Trophoblast cell (in vitro differentiated cells and primary cell): ENCODE results near the gene FBXO3.

Experiments used
- DNase-seq, 2 donors: peaks; one replicate each; pipeline ENCODE4 v3.0.0-alpha.2; 2016
- H2AFZ ChIP-seq: 2 replicates; pipeline ENCODE4 v1.6.1; 2013; ENCODE audit warnings: low read length, moderate library complexity, mild to moderate bottlenecking; ENCODE audit not compliant: insufficient read depth, poor library complexity
- H2AK5ac ChIP-seq: 2 replicates; pipeline ENCODE4 v1.6.1; 2013; ENCODE audit warnings: mild to moderate bottlenecking, low read length
- H2BK120ac ChIP-seq: 2 replicates; pipeline ENCODE4 v1.6.1; 2013; ENCODE audit warnings: low read length, mild to moderate bottlenecking, moderate library complexity; ENCODE audit not compliant: insufficient read depth, poor library complexity
- H2BK12ac ChIP-seq: 2 replicates; pipeline ENCODE4 v1.6.1; 2013; ENCODE audit warnings: mild to moderate bottlenecking, low read length, moderate library complexity
- H2BK5ac ChIP-seq: 2 replicates; pipeline ENCODE4 v1.6.1; 2013; ENCODE audit warnings: low read length, low read depth, moderate library complexity, mild to moderate bottlenecking; ENCODE audit not compliant: poor library complexity
- H3K14ac ChIP-seq: 2 replicates; pipeline ENCODE4 v1.6.1; 2013; ENCODE audit warnings: mild to moderate bottlenecking, low read length
- H3K18ac ChIP-seq: 2 replicates; pipeline ENCODE4 v1.6.1; 2013; ENCODE audit warnings: mild to moderate bottlenecking, low read length
- H3K23ac ChIP-seq: 2 replicates; pipeline ENCODE4 v1.6.1; 2013; ENCODE audit warnings: low read length
- H3K27ac ChIP-seq: 2 replicates; pipeline ENCODE4 v1.5.1; 2013; ENCODE audit warnings: low read depth, mild to moderate bottlenecking, inconsistent platforms, low read length, moderate library complexity
- H3K27me3 ChIP-seq: 2 replicates; pipeline ENCODE4 v1.6.1; 2013; ENCODE audit warnings: inconsistent platforms, mild to moderate bottlenecking, low read length, moderate library complexity; ENCODE audit not compliant: insufficient read depth
- H3K36me3 ChIP-seq, 2 experiments: 1 replicate in 1 of 2; 2 replicates in 1 of 2; pipeline ENCODE4 v1.6.1; 2013; ENCODE audit warnings: low read length in 2 of 2, mild to moderate bottlenecking in 2 of 2, moderate library complexity in 1 of 2; ENCODE audit not compliant: insufficient read depth in 2 of 2, control insufficient read depth in 1 of 2
- H3K4ac ChIP-seq: 2 replicates; pipeline ENCODE4 v1.6.1; 2013; ENCODE audit warnings: low read depth, mild to moderate bottlenecking, low read length, moderate library complexity
- H3K4me1 ChIP-seq, 2 experiments: 1 replicate in 1 of 2; 2 replicates in 1 of 2; pipeline ENCODE4 v1.6.1; 2013; ENCODE audit warnings: low read length in 2 of 2, mild to moderate bottlenecking in 2 of 2, moderate library complexity in 1 of 2; ENCODE audit not compliant: insufficient read depth in 2 of 2, control insufficient read depth in 1 of 2
- H3K4me2 ChIP-seq: 2 replicates; pipeline ENCODE4 v1.6.1; 2013; ENCODE audit warnings: inconsistent platforms, mild to moderate bottlenecking, low read length, moderate library complexity
- H3K4me3 ChIP-seq: 2 replicates; pipeline ENCODE4 v1.5.1; 2013; ENCODE audit warnings: mild to moderate bottlenecking, low read depth, low read length, inconsistent platforms
- H3K79me1 ChIP-seq: one replicate; pipeline ENCODE4 v1.6.1; 2013; ENCODE audit warnings: low read length
- H3K79me2 ChIP-seq: 2 replicates; pipeline ENCODE4 v1.6.1; 2013; ENCODE audit warnings: low read length, mild to moderate bottlenecking; ENCODE audit not compliant: control insufficient read depth, insufficient read depth, poor library complexity
- H3K9ac ChIP-seq: 2 replicates; pipeline ENCODE4 v1.6.1; 2013; ENCODE audit warnings: mild to moderate bottlenecking, low read length
- H3K9me3 ChIP-seq: 2 replicates; pipeline ENCODE4 v1.6.1; 2013; ENCODE audit warnings: low read depth, mild to moderate bottlenecking, control low read depth, inconsistent platforms, low read length; ENCODE audit not compliant: insufficient read depth
- H4K12ac ChIP-seq: 2 replicates; pipeline ENCODE4 v1.6.1; 2013; ENCODE audit warnings: low read depth, mild to moderate bottlenecking, low read length, moderate library complexity
- H4K8ac ChIP-seq: 2 replicates; pipeline ENCODE4 v1.6.1; 2013; ENCODE audit warnings: low read depth, mild to moderate bottlenecking, low read length, moderate library complexity
- H4K91ac ChIP-seq: one replicate; pipeline ENCODE4 v1.6.1; 2013; ENCODE audit warnings: low read depth, mild to moderate bottlenecking, low read length, moderate library complexity
- WGBS: extraction: QIAGEN DNeasy Blood & Tissue Kit; methylation state at CpG from one replicate; pipeline ENCODE4 v1.1.7; 2013; ENCODE audit warnings: missing lambda C conversion rate; ENCODE audit not compliant: insufficient read length, insufficient coverage; ENCODE audit errors: extremely low coverage; 5-methylcytosine and 5-hydroxymethylcytosine counted together

Gene FBXO3

DNA sequence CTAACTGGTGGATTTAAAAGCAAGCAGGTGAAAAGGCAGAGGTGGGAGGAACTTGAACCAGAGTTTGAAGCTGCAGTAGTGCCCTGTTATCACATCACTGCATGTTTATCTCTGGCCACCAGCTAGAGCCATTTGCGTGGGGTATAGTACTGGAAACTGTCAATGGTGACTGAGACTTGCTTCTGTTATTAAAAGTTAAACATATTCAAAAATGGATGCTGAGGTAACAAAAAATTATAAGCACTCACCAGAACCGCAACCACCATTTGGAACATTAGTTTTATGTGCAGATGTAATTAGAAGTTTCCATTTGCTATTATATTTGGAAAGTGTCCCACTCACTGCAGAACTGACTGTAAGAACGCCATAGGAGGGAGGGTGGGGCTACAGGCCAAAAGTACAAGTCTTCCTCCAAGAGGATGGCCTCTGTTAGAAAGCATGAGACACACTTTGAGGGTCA lies 36.9 kb downstream of the FBXO3 start:
- Histone ChIP-seq H2BK12ac (no peak overlapping the region), H2AFZ (no peak overlapping the region), H3K18ac (no peak overlapping the region), H3K36me3 (peaks cover 0 to 2% of the 10 kb centered on the region in 2 experiments), H3K9me3 (no peaks in the 10 kb centered on the region), H3K4me2 (no peak overlapping the region), H3K14ac (no peak overlapping the region), H3K9ac (no peak overlapping the region), H4K91ac (no peak overlapping the region), H3K79me1 (peaks cover 7% of the 10 kb centered on the region), H4K8ac (no peak overlapping the region), H3K27ac (no peak overlapping the region), H4K12ac (no peak overlapping the region), H2BK5ac (no peak overlapping the region), H3K79me2 (peaks cover 9% of the 10 kb centered on the region), H3K27me3 (no peaks in the 10 kb centered on the region), H3K4me3 (no peak overlapping the region), H3K23ac (no peak overlapping the region), H3K4me1 (peaks cover 6 to 15% of the 10 kb centered on the region in 2 experiments), H3K4ac (no peak overlapping the region), H2BK120ac (no peak overlapping the region), H2AK5ac (no peak overlapping the region)
- WGBS = no CpG with 5 or more reads among the region's 3 CpGs
- no peak for DNase-seq

DNA sequence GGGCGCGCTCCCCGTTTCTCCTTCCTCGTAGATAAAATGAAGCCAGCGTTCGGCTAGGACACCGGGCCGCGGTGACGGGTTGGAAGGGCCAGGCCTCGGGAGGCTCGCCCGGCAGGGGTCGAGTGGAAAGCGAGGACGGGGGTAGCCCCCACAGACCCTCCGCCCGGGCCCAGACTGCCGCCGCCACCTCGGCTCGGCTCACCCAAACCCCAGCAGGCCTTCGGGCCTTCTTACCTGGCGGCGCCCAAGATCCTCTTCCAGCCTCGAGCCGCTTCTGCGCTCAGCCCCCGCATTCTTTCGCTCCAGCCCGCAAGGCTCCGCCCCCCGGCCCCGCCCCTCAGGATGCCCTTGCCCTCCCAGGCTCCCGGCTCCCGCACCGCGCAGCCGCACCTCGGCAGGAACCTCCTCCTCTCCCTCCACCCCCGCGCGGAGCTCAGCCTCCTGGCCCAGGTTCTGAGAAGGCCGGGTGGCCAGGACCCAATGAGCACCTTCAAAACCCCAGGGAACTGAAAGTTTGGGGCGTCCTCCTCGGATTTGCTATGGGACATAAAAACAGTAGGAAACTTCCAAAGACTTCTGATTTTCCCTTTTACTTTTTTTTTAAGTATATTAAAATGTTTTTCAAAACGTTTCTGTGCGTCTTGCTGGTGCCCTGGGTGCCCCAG lies 38.0 kb downstream of the FBXO3 start, which contains the start of gene CD59:
CD59 (minus strand) TSS at position 276 of the 665 bp plus-strand sequence. CDS start 13,978 bp downstream, outside the sequence.
- Histone ChIP-seq H3K4ac (peak within 1 kb of the TSS; percentile 47), H3K14ac (peak within 1 kb of the TSS; percentile 94), H2BK12ac (peak within 1 kb of the TSS; percentile 66), H4K12ac (peak within 1 kb of the TSS; percentile 90), H3K27ac (no peak within 1 kb of the TSS), H3K4me1 (peaks cover 6 to 15% of the 10 kb centered on the region in 2 experiments), H2BK120ac (peak within 1 kb of the TSS; percentile 87), H2AK5ac (peak within 1 kb of the TSS; percentile 55), H3K4me2 (peak within 1 kb of the TSS; percentile 90), H3K23ac (no peak within 1 kb of the TSS), H2BK5ac (peak within 1 kb of the TSS; percentile 85), H3K9me3 (no peaks in the 10 kb centered on the region), H2AFZ (peak within 1 kb of the TSS; percentile 96), H3K18ac (peak within 1 kb of the TSS; percentile 94), H4K8ac (peak within 1 kb of the TSS; percentile 93), H3K27me3 (no peaks in the 10 kb centered on the region), H4K91ac (peak within 1 kb of the TSS; percentile 85), H3K36me3 (peaks cover 0 to 4% of the 10 kb centered on the region in 2 experiments), H3K9ac (peak within 1 kb of the TSS; percentile 71), H3K4me3 (peak within 1 kb of the TSS; percentile 83), H3K79me1 (peaks cover 7% of the 10 kb centered on the region), H3K79me2 (peaks cover 9% of the 10 kb centered on the region)
- DNase-seq = peak; percentile 91 to 94
- no CpG with 5 or more reads among the region's 48 CpGs for WGBS

DNA sequence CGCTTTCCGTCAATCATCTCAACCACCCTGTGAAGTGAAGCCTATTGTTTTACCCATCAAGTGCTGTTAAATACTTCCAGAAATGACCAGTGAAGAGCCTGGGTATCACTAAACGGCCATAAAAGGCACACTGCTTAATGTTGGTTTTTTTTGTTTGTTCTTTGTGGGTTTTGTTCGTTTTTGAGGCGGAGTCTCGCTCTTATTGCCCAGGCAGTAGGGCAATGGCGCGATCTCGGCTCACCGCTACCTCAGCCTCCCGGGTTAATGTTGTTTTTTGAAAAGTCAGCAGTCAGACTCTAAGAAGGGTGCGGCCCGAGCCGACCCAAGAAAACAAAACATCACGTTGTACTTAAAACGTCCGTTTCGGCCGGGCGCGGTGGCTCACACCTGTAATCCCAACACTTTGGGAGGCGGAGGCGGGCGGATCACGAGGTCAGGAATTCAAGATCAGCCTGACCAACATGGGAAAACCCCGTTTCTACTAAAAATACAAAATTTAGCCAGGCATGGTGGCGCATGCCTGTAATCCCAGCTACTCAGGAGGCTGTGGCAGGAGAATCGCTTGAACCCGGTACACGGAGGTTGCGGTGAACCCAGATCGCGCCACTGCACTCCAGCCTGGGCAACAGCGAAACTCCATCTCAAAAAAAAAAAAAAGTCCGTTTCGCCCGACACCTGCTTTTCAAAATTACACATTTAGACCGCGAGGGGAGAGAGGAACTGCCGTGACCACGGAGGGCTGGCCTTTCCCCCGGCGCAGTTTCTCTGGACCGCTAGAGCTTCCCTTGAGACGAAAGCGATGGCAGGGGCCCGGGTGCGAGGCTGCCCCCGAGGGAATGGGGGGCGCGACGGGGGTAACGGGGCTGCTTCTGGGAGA lies 38.8 kb downstream of the FBXO3 start:
- Histone ChIP-seq H2AK5ac (peak overlapping the region; percentile 55), H3K9ac (peak overlapping the region; percentile 71)
- WGBS = no CpG with 5 or more reads among the region's 53 CpGs

DNA sequence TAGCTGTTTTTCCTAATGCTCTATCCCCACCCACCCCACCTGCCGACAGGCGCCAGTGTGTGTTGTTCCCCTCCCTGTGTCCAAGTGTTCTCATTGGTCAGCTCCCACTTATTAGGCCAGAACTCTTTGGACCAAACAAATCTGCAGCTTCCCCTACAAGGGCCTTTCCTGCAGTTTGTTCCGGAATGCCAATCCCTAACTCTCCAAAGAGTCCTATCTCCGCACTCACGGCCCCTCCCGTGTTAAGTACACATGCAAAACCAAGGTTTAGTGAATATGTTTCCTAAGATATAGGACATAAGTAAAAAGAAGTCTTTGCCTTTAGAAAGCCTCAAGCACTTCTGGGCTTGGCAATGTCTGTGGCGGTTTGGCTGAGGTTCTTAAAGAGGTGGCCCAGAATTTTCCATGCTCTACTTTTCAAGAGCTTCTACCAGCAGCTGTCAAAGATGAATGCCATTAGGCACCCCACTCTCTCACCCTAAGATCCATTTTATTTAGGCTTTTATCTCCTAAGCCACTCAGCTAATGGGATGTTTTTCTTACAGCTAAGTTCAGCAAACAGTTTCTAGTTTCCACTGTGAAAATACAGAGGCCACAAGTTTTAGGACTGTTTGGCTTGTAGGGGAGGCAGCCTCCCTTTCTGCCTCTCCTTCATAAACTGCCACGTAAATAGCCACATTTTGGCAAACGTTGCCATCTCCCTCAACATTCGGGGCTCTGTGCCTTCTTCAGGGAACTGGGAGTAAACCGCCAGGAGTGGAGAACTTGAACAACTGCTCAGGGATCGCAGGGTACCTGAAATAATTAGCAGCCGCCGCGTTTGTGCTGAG lies 39.7 kb downstream of the FBXO3 start:
- H2AFZ ChIP-seq = no peak overlapping the region
- no CpG with 5 or more reads among the region's 15 CpGs for WGBS
- no peak overlapping the region for H4K12ac ChIP-seq
- H3K4me2 ChIP-seq = peak overlapping the region; percentile 90
- no peak overlapping the region for H3K4me3 ChIP-seq
- no peak overlapping the region for H3K18ac ChIP-seq
- no peaks in the 10 kb centered on the region for H3K9me3 ChIP-seq
- no peak overlapping the region for H4K8ac ChIP-seq
- H3K14ac ChIP-seq = no peak overlapping the region
- H3K27ac ChIP-seq = no peak overlapping the region
- no peak overlapping the region for H2BK12ac ChIP-seq
- no peak overlapping the region for H4K91ac ChIP-seq
- peaks cover 2 to 4% of the 10 kb centered on the region in 2 experiments for H3K36me3 ChIP-seq
- peaks cover 6 to 15% of the 10 kb centered on the region in 2 experiments for H3K4me1 ChIP-seq
- no peak overlapping the region for H3K23ac ChIP-seq
- H3K4ac ChIP-seq = peak overlapping the region; percentile 22
- no peak overlapping the region for H2AK5ac ChIP-seq
- H3K79me2 ChIP-seq = peaks cover 9% of the 10 kb centered on the region
- peaks cover 7% of the 10 kb centered on the region for H3K79me1 ChIP-seq
- peak in 1 of 2 donors; percentile 33 for DNase-seq
- no peaks in the 10 kb centered on the region for H3K27me3 ChIP-seq
- H3K9ac ChIP-seq = no peak overlapping the region
- H2BK5ac ChIP-seq = no peak overlapping the region
- no peak overlapping the region for H2BK120ac ChIP-seq

More for the DNA sequence above, 38.8 kb downstream of the FBXO3 start:
- H3K18ac ChIP-seq = peak overlapping the region; percentile 94
- H2AFZ ChIP-seq = peak overlapping the region; percentile 96
- peaks cover 6 to 15% of the 10 kb centered on the region in 2 experiments for H3K4me1 ChIP-seq
- H3K14ac ChIP-seq = peak overlapping the region; percentile 94
- H3K4me3 ChIP-seq = peak overlapping the region; percentile 83
- peaks cover 0 to 4% of the 10 kb centered on the region in 2 experiments for H3K36me3 ChIP-seq
- H3K79me2 ChIP-seq = peaks cover 9% of the 10 kb centered on the region
- no peaks in the 10 kb centered on the region for H3K9me3 ChIP-seq
- H3K4ac ChIP-seq = peak overlapping the region; percentile 46
- H3K23ac ChIP-seq = no peak overlapping the region
- peaks cover 7% of the 10 kb centered on the region for H3K79me1 ChIP-seq
- peak overlapping the region; percentile 87 for H2BK120ac ChIP-seq
- H4K12ac ChIP-seq = peak overlapping the region; percentile 90
- H4K91ac ChIP-seq = peak overlapping the region; percentile 85
- H3K27me3 ChIP-seq = no peaks in the 10 kb centered on the region
- H4K8ac ChIP-seq = peak overlapping the region; percentile 93
- DNase-seq = peak; percentile 33 to 64
- no peak overlapping the region for H3K27ac ChIP-seq
- peak overlapping the region; percentile 66 for H2BK12ac ChIP-seq
- H3K4me2 ChIP-seq = peak overlapping the region; percentile 90
- H2BK5ac ChIP-seq = peak overlapping the region; percentile 85
